Fibroblast of peridontal ligament (primary cell): ENCODE results near the gene TCERG1L.
"Not testable (repeated sequence)": the region's sequence is repeated elsewhere in the genome, so short reads cannot be mapped to it uniquely, and the experiment has no call there.

Source experiments
- DNase-seq: peaks from one replicate; pipeline ENCODE4 v3.0.0-alpha.2; 2010; ENCODE audit errors: extremely low read depth

TCERG1L gene

DNA sequence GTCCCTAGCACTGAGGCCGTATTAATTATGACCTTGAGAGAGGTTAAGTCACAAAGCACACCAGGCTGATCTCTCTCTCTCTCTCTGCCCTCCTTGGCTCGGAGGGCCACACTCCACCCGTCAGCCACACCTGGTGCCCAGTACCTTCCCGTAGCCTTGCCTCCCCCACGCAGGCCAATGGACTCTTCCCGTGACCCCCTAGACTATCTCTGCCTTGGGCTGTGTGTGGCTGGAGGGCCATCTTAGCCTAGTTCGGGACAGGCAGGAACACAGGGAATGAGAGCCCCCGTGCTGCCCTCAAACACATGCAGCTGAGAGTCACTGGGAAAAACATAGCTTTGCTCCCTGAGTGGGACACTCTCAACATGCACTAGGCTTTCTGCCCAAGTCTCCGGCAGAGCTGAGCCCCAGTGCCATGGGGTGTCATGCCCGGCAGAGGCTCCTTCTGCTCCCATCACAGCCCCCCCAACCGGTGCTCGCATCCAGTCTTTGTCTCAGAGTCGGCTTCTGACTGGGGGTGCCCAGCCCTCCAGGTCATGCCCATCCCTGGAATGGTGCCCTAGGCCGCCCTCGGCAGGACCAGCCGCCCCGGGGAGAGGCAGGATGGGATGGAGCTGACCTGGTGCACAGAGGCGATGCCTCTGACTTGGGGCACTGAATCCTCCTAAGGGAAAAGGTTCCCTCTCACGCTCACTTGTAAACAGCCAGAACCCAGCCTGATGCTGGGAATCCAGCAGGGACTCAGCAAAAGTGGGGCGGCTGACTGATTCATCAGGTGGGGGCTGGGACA is 63.0 kb downstream of the TCERG1L start:
- no peak for DNase-seq

DNA sequence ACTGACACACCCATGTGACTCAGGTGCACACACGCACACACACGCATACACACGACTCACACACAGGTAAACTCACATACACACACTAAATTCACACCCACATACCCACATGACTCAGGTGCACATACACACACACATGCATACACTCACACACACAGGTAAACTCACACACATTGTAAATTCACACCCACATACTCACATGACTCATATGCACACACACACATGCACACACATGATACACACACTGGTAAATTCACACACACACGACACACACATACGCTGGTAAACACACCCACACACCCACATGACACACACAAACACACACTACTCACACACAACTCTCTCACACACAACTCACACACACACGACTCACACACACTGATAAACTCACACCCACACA is 63.6 kb downstream of the TCERG1L start:
- no peak for DNase-seq

DNA sequence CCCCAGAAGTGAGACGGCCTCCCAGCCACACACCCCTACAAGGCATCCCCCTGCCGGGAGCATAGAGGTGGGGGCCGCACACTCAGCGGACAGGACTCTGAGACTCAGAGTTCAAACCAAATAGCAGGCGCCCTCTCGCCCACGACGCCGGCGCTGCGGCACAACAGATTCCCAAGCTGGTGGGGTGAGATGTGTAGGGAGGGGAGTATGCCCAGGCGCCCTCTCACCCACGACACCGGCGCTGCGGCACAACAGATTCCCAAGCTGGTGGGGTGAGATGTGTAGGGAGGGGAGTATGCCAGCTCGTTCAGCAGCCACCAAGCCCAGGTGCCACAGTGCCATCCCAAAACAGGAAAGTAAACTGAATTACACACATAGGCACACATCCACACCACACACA is 64.7 kb downstream of the TCERG1L start:
- DNase-seq, result no peak

DNA sequence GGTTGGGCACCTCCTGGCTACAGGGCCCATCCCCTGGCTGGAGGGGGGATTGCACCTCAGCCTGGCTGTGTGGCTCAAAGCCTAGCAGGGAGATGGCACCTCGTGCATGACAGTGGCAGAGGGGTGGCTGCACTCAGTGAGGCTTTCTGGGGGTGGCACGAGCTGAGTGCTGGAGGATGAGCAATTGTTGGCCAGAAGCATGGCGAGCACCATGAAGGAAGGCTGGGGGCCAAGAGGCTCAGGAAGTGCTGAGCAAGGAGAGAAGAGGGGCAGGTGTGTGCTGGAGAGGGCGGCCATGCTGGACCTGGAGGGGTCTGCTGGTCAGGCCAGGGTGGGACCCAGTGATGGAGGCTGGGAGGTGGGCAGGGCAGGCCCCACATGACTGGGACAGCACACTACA is 65.4 kb downstream of the TCERG1L start:
- DNase-seq, result no peak

DNA sequence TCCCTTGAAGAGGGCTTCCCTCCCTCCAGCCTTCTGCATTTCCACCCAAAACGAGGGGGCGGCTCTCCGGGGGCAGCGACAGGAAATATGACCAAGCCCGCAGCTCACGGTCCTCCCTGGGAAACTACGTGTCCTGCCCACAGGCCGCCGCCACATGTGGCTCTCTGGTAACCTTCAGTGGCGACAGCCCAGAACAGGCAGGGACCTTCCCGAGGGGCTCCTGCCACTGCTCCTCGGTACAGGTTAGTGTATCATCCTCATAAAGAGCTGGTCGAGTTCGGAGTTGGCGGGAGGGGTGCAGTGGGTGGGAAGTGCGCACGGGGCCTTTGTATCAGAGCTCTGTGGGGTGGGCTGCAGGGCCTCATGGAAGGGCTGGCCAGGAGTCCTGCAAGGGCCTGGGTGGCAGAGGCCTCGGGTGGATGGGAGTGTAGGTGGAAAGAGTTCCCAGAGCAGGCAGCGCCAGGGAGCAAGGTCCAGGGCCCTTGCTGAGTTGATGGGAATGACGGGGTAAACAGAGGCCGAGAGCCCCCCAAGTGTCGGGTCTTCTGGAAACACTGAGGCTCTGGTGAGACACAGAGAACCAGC is 66.0 kb downstream of the TCERG1L start:
- DNase-seq, result no peak

DNA sequence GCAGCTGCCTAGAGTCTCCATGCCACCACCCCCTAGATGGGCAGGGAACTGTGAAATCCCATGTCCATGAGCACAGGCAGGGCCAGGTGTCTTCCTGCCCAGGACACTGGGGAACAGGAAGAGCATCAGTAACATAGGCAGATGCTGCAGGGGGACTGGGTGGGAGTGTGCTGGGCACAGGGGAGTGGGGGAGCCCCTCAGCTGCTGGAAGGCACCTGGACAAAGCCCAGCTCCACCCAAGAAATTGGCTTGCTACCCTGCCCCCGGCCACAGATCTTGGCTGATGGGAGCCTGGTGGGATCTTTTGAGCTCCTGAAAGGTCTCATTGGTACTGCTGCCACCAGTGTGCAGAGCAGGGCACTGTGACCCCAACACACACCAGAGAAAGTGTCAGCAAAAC is 66.7 kb downstream of the TCERG1L start:
- DNase-seq, result no peak

DNA sequence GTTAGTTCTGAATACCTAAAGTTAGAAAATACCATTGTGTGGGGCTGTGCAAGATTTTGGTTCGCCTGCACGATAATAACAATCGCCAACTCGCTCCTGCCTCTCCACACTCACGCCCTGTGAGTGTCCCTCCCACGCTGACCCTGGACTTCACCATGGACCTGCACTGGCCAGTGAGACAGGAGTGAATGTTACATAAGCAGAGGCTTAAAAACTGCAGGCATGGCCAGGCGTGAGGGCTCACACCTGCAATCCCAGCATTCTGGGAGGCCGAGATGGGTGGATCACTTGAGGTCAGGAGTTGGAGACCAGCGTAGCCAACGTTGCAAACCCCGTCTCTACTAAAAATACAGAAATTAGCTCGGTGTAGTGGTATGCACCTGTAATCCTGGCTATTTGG is 68.4 kb downstream of the TCERG1L start:
- no peak for DNase-seq

DNA sequence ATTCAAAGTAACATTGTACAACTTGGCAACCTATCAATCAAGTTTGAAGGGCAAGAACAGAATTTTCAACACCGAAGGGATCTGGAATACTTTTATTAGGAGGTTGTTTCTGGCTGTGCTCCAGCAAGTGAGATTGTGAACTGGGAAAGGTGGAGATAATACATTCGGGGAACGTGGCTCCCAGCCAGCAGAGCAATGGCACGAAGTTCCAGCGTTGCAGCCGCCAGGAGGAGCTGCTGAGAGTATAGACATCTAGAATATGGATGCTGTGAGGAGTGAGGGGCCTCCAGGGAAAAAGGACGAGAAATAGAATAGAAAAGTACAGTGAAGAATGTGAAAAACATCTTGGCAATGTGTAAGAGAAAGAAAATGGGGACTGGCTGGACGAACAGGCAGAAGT is 69.5 kb downstream of the TCERG1L start:
- no peak for DNase-seq

DNA sequence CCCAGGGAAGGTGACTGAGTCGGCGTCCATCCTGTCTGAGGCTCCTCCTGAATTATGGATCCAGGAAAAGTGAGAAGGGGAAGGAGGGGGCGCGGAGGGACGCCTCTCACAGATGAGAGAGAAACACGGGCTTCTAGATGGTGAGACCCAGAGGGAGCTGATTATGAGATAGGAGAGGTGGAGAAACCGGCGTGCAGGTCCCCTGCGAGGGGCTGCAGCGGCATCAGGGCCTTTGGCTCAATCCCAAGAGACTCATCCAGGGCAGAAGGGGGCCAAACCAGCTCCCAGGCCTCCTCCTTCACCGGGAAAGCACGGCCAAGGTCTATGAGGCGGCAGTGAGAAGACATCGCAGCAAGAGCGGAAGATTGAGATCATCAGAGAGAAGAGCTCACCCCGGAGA is 70.8 kb downstream of the TCERG1L start:
- DNase-seq, result no peak

DNA sequence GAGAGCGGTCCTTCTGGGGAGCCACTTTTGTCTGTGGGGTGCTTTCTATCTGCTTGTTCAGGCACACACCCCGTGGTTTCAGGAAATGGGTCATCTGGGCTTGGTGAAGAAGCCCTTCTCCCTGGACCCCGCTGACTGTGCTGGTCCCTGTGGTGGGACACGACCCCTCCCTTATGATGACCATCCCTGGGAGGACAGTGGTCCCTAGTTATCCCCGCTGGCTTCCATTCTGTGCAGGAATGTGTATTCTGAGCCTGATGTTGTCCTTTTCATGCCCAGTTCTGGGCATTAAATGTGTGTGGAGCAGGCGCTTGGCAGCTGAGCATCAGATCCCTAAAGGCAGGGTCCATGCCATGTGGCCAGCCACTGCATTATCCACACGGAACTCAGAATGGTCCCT is 71.6 kb downstream of the TCERG1L start:
- DNase-seq, result no peak

DNA sequence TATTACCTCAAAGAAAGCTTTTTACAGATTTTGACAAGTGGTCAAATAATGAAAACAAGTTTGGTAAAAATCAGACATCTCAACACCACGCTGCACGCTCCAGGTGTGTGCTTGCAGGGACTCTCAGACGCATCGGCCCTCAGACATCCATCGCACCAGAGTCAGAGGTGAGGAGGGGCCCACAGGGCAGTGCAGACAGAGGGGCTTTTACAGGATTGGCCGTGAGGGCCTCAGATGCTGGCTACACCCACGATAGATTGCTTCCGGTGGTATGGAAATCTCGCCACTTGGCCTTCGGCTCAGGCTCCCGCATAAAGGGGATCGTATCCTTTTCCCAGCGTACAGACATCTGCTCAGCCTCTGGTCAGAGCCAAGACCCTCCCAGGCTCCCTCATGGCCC is 72.1 kb downstream of the TCERG1L start:
- no peak for DNase-seq

DNA sequence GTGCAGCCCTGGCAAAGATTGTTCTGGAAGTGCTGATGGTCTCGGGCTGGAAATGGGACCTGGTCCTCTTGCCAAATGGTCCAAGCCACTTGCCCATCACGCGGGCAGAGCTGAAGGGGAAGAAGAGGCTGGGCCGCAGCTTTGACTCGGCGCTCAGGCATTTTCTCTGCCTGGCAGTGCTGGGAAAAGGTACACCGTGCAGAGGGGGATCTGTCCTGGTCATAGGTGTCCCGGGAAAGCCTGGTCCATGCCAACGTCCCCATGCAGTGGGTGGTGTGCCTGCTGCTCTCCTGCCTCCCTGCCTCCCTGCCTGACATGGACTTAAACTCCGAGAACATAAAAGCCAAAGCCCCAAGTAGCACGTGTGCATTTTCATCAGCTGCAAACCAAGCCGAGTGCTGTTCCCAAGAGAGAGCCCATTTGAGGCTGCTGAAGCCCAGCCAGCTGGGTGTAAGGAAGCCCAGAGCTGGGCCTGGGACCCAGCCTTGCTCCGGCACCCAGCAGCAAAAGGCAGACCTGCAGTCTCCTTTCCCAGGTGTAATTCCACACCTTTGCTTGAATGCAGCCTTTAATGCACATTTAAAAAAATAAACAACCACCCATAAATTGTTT is 72.7 kb downstream of the TCERG1L start:
- DNase-seq, result no peak

DNA sequence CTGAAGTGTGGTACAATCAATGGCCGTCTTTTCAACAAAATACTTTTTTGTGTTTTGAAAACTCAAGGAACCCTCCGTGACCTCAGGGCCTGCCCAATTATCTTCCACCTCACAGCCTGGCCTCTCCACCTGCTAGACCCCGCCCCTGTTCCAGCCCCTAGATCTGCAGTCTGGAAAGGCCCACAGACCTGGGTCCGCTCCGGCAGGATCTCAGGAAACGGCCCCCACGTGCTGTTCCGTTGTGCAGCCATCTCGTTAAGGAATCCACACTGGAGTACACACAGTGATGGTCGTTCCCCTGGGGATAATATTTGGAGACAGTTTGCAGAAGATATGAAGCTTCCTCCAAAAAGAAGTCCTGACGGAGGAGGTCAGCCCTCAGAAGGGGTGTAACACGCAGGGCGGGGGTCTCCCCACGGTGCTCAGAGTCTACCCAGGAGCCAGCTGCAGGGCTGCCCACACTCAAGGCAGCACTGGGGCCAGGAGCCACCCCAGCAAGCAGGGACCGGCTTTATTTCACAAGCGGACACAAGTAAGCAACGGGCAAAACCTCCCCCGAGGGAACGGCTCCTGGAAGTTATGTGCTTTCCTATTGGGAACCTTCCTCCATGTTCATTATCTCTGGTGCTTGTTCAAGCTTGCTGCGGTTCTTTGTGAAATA is 73.4 kb downstream of the TCERG1L start:
- no peak for DNase-seq

DNA sequence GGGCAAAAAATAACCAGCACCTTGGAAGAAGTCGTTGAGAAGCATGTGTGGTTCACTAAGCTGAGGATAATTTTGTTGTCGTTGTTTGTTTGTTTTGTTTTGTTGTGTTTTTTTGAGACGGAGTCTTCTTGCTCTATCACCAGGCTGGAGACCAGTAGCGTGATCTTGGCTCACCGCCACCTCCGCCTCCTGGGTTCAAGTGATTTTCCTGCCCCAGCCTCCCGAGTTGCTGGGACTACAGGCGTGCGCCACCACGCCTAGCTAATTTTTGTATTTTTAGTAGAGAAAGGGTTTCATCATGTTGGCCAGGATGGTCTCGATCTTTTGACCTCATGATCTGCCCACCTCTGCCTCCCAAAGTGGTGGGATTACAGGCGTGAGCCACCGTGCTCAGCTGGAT is 76.9 kb downstream of the TCERG1L start:
- DNase-seq, result not testable (repeated sequence)

DNA sequence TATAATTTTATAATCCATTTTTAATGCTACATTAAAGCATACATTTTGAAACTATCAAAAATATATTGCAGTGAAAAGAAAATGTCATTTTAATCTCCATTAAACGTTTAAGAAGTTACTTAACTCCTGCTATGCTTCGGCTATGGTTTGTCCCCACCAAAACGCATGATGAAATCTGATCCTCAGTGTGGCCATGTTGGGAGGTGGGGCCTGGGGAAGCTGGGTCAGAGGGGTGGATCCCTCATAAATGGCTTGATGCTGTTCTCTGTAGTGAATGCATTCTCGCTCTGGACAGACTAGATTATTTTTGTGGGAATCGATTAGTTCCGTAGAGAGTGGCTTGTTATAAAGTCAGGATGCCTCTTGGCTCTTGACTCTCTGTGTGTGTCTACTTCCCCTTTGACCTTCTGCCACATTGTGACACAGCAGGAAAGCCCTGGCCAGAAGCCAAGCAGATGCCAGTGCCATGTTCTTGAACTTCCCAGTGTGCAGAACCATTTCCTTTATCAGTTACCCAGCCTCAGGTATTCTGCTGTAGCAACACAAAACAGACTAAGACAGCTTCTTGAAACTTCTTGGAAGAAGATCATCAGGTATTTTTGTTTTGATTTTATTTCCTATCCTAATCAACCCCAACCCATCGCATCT is 77.8 kb downstream of the TCERG1L start:
- no peak for DNase-seq

DNA sequence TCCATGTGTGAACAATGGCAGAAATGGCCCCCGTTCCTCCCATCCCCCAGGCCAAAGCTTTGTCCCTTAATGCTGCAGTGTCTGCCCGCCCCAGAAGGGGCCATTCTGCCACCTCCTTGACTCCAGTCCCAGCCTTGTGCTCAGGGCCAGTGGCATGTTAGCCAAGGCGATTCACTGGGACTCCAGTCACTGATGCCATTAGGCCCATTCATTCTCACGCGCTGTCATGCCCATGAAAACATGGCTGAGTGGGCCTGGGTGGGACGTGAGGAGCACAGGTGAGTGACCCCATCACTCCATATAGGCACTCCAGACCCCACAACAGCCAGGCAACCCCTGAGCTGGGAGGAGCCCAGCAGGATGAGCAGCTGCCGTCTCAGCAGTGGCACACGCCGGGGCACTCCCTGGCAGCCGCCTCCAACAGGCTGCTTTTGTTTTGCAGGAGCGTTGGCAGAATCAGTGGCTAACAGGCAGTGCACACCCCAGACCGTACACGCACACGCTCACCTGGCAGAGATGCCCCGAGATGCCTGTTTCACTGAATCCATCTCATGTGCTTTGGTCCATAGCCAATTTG is 79.5 kb downstream of the TCERG1L start:
- no peak for DNase-seq

DNA sequence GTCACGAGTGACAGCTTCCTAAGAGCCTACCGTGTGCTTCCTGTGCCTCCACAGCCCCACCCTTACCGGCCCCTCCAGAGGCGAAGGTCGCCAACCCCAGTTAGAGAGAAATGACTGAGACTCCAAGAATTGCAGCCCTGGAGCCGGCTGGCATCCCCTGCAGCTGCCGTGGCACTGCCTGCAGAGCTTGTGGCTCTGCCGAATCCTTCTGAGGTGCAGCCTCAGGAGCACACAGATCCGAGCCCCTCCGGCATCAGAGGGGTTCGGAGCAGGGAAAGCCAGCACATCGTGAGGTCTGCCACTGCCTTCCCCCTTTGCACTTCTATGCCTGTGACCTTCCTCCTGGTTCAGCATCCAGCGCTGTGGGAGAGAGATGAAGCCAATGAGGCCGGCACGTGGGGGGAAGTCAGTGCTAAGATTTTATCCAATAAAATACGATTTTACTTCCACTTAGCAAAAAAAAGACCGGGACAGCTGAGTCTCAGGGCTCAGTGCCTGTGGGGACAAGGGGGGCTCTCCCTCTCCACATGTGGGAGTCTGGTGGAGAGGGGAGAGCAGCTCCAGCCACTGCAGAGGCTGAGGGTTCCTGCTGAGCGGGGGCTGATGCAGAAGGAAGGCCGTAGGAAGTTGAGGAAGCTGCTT is 80.1 kb downstream of the TCERG1L start:
- DNase-seq, result no peak

DNA sequence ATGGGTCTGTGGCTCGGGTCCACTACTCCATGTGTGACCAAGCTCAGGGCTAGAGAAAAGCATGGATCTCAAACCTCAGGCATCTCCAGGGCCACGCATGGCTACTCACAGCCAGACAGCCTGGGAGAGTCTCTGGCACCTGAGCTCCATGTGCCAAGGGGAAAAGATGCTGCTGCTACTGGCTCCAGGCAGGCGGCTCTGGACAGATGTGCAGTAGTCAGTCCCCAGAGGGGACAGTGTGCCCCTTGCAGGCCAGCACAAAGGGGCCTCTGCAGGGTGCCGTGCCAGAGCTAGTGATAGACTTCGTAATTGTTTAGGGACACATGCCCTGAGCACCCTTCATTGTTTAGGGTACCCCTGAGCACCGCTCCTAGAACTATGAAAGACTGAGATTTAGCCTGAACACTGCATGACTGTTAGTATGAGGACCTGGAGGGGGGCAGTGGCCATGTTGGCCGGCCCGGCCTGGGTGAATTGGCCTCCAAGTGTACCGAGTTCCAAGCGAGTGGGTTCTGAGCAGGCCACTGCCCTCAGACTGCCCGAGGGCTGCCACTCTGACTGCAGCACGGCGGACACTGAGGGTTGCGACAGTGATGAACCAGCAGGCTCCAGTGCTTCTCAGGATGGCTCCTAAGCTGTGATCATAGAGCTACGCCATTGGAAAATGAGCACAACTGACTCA is 80.7 kb downstream of the TCERG1L start:
- DNase-seq, result no peak

DNA sequence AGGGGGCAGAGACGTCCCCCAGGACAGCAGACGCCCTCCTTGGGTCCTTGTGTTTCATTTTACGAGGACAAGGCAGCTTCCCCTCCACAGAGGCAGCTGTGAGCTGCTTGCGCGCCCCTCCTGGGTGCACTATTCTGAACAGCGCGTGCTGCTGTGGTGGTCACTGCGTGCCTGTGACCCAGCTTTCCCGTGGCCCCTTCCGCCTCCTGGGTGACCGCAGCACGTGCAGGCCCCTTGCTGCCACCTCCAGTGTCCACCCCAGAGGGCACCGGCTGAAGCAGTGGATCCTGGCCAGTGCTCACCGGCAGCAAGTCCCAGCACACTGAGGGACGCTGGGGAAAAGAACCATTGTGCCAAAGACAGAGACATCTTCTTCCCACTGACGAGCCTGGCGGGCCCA is 81.4 kb downstream of the TCERG1L start:
- DNase-seq, result no peak

DNA sequence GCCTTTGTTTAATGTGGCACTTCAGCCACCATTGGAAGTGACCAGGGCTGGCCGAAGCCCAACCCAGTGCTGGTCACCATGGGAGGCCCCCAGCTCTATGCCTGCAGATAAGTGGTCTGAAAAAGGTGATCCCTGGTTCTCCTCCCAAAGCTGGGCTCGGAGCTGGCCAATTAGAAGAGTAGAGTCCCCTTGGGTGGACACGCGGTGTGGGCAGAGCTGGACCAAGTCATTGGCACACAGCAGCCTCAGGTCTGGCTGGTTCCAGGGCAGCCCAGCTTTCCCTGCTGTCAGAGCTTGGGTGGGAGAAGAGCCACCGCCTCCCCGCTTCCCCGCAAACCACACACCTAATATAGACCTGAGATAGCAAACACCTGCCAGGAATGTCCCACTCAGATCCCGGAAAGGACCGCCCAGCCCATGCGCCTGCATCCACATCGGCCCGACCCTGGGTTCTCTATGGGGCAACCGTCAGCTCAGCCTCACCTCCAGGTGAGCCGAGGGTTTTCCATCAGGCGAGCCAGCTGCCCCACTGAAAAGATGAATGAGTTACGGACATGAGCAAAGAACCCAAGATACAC is 84.3 kb downstream of the TCERG1L start:
- no peak for DNase-seq
